Measurements from ENCODE around the gene STS. TPM values are rescaled to one million over a fixed set of nuclear protein-coding genes. Genes with fewer than 3 reads are reported as not detected.
"Not testable (repeated sequence)": the region's sequence is repeated elsewhere in the genome, so short reads cannot be mapped to it uniquely, and the experiment has no call there.

STS gene
- polyA plus RNA-seq, 3 donors = 5.7 to 6.1 (median 6.0) TPM

DNA sequence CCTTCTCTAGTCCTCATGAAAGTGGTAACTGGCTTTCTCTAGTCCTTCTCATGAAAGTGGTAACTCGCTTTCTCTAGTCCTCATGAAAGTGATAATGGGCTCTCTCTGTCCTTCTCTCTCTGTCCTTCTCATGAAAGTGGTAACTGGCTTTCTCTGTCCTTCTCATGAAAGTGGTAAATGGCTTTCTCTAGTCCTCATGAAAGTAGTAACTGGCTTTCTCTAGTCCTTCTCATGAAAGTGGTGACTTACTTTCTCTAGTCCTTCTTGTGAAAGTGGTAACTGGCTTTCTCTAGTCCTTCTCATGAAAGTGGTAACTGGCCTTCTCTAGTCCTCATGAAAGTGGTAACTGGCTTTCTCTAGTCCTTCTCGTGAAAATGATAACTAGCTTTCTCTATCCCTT is 31.3 kb downstream of the STS start:
- not testable (repeated sequence) for DNase-seq (ENCODE audit: low read depth in 3 of 3, low spot score in 2 of 3)

DNA sequence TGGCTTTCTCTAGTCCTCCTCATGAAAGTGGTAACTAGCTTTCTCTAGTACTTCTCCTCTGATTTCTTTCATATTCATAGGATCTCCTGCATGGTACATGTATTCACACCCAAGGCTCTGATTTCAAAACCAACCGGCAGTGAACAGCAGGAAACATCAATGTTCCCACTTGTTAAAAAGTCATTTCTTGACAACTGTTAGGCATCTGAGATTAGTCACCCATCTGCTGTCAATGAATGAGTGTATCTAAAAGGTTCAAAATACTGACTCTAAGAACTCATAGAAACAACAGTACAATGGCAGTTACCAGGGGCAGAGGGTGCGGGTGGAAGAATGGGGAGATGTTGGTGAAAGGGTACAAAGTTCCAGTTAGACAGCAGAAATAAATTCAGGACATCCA is 31.9 kb downstream of the STS start:
- no peak for DNase-seq (ENCODE audit: low read depth in 3 of 3, low spot score in 2 of 3)

DNA sequence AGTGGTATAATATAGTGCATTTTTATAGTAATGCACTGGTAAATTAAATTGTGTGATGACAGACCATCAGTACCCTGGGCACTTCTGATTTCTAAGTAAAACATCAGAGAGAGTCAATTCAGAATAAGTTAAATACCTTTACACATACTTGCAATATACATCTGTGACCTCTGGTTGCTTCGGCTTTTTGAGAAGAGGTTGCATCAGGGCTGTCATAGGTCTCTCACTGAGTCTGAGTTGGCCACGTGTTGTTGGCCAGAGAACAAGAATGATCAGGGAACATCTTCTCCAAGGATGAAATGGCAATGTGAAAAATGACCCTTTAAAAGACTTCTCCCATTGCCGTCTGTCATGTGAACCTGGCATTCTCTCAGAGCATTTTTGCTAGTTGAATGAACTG is 37.3 kb downstream of the STS start:
- DNase-seq (ENCODE audit: low read depth in 3 of 3, low spot score in 2 of 3) = no peak

DNA sequence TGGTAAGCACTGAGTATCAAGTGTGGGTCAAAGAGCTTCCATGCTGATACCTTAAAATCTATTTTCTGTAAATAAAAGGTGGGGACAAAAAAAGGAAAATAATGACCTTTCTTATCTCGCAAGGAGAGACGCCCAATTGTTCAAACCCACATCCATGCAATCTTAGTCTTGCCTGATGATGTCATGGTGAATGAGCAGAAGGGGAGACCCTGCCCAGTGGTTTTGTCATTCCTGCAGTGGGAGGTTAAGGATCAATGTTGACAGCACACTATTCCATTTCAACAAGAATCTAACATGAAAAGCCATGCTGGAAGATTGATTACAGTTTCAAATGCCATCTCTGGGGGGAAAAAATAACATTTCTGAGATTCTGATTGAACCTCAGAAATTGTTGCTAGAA is 41.2 kb downstream of the STS start:
- DNase-seq (ENCODE audit: low read depth in 3 of 3, low spot score in 2 of 3) = no peak

DNA sequence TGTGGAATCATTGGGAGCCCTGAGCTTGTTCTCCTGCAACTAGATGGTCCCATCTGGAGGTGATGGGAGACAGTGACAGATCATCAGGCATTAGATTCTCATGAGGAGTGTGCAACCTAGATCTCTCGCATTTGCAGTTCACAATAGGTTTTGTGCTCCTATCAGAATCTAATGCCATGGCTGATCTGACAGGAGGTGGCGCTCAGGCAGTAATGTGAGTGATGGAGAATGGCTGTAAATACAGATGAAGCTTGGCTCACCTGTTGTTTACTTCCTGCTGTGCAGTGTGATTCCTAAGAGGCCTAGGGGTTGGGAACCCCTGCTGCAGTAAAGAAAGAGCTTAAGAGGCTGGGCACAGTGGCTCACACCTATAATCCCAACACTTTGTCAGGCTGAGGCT is 42.6 kb downstream of the STS start:
- no peak for DNase-seq (ENCODE audit: low read depth in 3 of 3, low spot score in 2 of 3)

DNA sequence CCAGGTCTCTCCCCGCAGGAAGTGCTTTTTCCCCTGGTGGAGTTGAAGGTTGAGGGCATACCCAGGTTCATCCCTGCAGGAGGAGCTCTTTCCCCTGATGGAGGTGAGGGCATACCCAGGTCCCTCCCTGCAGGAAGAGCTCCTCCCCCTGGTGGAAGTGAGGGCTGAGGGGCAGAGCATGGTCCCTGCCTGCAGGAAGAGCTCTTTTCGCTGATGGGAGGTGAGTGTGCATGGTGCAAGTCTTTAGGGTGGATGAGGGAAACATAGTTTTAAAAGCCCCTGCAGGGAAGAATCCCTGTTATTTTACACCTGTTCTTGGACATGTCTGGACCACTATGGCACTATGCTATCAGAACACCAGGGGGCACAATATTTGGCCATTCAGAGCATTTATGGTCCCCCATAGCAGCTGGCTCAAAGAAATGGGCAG is 44.2 kb downstream of the STS start:
- no peak for DNase-seq (ENCODE audit: low read depth in 3 of 3, low spot score in 2 of 3)

DNA sequence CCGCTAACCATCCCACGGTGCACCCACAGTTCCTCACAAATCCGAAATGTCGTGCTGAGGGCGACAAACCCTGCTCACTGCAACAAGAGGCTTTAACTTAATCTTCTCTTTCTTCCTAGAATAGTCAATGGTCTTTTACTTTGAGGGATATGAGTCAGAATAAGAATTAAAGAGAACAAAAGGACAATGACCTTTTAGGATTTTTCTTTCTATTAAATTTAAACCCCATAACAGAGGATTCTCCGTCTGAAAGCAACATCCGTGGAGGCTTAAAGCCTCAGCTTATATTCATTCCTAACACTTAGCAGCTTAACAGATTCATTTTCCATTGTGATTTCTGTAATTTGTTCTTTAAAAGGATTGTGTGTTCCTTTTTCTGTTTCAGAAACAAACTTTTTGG is 45.4 kb downstream of the STS start:
- DNase-seq (ENCODE audit: low read depth in 3 of 3, low spot score in 2 of 3) = no peak

DNA sequence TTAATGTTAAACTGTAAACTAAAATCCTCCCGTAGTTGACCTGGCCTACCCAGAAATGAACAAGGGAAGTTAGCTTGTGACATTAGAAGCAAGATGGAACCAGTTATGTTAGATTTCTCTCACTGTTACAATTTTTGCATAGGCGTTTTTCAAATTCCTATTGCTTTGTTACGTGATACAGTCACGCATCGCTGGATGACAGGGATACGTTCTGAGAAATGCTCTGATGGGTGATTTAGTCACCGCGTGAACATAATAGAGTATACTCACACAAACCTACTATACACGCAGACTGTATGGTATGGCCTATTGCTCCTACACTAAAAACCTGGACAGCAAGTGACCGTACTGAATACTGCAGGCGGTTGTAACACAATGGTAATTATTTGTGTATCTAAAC is 47.1 kb downstream of the STS start:
- DNase-seq (ENCODE audit: low read depth in 3 of 3, low spot score in 2 of 3) = no peak

Other genes starting within 250 kb of the STS start
- gene PUDP, start 441 bp downstream of the STS start, polyA plus RNA-seq (ENCODE audit: insufficient read length in 3 of 3) = 10 to 100 TPM; 23.5 to 26.7 (median 24.2) TPM

Measured in right renal cortex interstitium (tissue), 3 donors.